Neural crest cell (in vitro differentiated cells): ENCODE measurements around the gene WSCD1. TPM values are rescaled to one million over a fixed set of nuclear protein-coding genes. Genes with fewer than 3 reads are reported as not detected.

Experiments
- DNase-seq: peaks from one replicate; pipeline ENCODE4 v3.0.0; 2021; ENCODE audit warnings: low read depth, mixed read lengths, low spot score
- H3K27ac Mint-ChIP-seq: one replicate; pipeline ENCODE4 v1.8.0; 2021; ENCODE audit warnings: mild to moderate bottlenecking, mixed read lengths; ENCODE audit not compliant: unreplicated experiment
- H3K27me3 Mint-ChIP-seq: 2 replicates; pipeline ENCODE4 v1.8.0; 2021; ENCODE audit warnings: low read depth, mild to moderate bottlenecking, mixed read lengths
- H3K36me3 Mint-ChIP-seq: 2 replicates; pipeline ENCODE4 v1.8.0; 2021; ENCODE audit warnings: low read depth, mild to moderate bottlenecking, mixed read lengths
- H3K4me1 Mint-ChIP-seq: 2 replicates; pipeline ENCODE4 v1.8.0; 2021; ENCODE audit warnings: mixed read lengths
- H3K4me3 Mint-ChIP-seq: one replicate; pipeline ENCODE4 v1.8.0; 2021; ENCODE audit warnings: mild to moderate bottlenecking, mixed read lengths
- H3K9me3 Mint-ChIP-seq: 2 replicates; pipeline ENCODE4 v1.8.0; 2021; ENCODE audit warnings: mixed read lengths
- total RNA-seq: library from RNA; stranded (reverse); gene quantifications from 2 replicates; pipeline ENCODE4 v1.2.1, GENCODE V29; 2021
- TF ChIP-seq, protein P1 (sequence below): fragments of 200-600 bp; sonication (generic); conservative IDR thresholded peaks from 2 replicates; pipeline ENCODE4 v1.5.0; 2021; ENCODE audit warnings: antibody characterized with exemption, mild to moderate bottlenecking

WSCD1 gene
- total RNA-seq, 1 donor from 2014 or later, result 93.3 TPM

DNA sequence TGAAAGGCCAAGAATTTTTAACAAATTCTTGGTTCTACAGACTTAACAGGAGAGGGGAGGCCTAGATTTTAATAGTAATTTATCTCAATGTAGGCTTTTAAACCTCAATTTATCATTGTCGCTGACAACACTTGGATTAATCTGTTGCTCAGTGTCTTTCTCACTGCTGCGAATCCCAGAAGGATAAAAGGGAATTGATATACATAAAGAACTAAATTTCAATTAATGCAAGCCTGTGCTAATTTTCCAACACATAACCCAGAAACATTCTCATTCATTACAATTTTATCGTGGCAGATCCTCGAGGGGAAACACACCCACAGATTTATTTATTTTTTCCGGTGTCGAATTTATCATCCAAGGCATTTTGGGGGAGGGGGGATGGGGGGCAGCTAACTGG, 98.1 kb downstream of the WSCD1 start:
- Mint-ChIP-seq H3K4me3 (no peak overlapping the region), H3K4me1 (peaks cover 37% of the 10 kb centered on the region), H3K36me3 (no peaks in the 10 kb centered on the region), H3K27me3 (no peaks in the 10 kb centered on the region), H3K9me3 (peaks cover 5% of the 10 kb centered on the region), H3K27ac (no peak overlapping the region)
- no peak for DNase-seq
- TF ChIP-seq, protein P1, sequence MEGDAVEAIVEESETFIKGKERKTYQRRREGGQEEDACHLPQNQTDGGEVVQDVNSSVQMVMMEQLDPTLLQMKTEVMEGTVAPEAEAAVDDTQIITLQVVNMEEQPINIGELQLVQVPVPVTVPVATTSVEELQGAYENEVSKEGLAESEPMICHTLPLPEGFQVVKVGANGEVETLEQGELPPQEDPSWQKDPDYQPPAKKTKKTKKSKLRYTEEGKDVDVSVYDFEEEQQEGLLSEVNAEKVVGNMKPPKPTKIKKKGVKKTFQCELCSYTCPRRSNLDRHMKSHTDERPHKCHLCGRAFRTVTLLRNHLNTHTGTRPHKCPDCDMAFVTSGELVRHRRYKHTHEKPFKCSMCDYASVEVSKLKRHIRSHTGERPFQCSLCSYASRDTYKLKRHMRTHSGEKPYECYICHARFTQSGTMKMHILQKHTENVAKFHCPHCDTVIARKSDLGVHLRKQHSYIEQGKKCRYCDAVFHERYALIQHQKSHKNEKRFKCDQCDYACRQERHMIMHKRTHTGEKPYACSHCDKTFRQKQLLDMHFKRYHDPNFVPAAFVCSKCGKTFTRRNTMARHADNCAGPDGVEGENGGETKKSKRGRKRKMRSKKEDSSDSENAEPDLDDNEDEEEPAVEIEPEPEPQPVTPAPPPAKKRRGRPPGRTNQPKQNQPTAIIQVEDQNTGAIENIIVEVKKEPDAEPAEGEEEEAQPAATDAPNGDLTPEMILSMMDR, result no peak

GRCh38 chr17:6170349-6170748, 100.2 kb downstream of the WSCD1 start:
- peaks cover 5% of the 10 kb centered on the region for H3K9me3 Mint-ChIP-seq
- TF ChIP-seq, protein P1, result no peak
- H3K4me1 Mint-ChIP-seq, result peaks cover 35% of the 10 kb centered on the region
- H3K4me3 Mint-ChIP-seq, result no peak overlapping the region
- no peaks in the 10 kb centered on the region for H3K27me3 Mint-ChIP-seq
- H3K36me3 Mint-ChIP-seq, result no peaks in the 10 kb centered on the region
- H3K27ac Mint-ChIP-seq, result no peak overlapping the region
- DNase-seq, result no peak

DNA sequence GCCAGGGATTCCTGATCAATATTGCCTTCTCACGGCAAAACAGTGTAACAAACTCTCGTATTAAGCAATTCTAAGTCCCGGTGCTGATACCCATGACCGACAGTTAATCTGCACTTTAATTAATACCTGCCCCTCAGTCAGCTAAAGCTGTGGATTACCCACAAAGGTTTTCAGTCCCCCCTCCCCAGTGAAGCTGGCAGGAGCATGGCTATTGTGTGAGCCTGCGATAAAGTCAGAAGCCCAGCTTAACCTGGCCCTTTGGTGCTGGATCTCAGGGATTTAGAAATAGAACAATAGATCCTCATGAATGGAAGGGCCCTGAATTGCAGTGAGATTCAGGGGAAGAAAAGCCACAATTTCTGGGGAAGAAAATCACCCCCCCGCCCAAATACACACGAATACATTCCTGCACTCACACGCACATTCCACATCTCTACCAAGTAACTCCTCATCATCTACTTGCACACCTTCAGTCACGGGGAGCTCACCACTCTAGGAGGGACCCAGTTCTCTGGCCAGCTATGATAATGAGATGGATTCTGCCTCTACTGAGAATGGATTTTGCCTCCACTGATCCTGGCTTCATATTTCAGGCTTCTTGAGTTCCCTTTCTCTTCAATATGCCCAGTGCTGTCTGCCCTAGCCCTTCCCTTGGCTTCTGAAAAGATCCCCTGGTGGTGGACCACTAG, 102.6 kb downstream of the WSCD1 start:
- Mint-ChIP-seq H3K27ac (peak overlapping the region; percentile 13), H3K36me3 (no peaks in the 10 kb centered on the region), H3K9me3 (peaks cover 5% of the 10 kb centered on the region), H3K27me3 (no peaks in the 10 kb centered on the region), H3K4me3 (no peak overlapping the region), H3K4me1 (peaks cover 34% of the 10 kb centered on the region)
- TF ChIP-seq, protein P1, result no peak
- no peak for DNase-seq

- TF ChIP-seq, protein P1, result no peak
- Mint-ChIP-seq H3K9me3 (peaks cover 5% of the 10 kb centered on the region), H3K27ac (no peak overlapping the region), H3K4me3 (no peak overlapping the region), H3K27me3 (no peaks in the 10 kb centered on the region), H3K4me1 (peaks cover 28% of the 10 kb centered on the region), H3K36me3 (no peaks in the 10 kb centered on the region)
- no peak for DNase-seq
Observed at GRCh38 chr17:6173653-6174052, 103.5 kb downstream of the WSCD1 start.
